Measurements from ENCODE around the gene NACC1.
"Not testable (repeated sequence)": the region's sequence is repeated elsewhere in the genome, so short reads cannot be mapped to it uniquely, and the experiment has no call there.

Gene NACC1

GRCh38 chr19:13181747-13182388 is 63.8 kb downstream of the NACC1 start:
- no peak for TF ChIP-seq EZH2phosphoT487 (IDR thresholded peaks at IDR 0.05; ENCODE audit: borderline replicate concordance)
- no peak for TF ChIP-seq CTCF (conservative IDR thresholded peaks at IDR 0.05; ENCODE audit: low read length)
- Histone ChIP-seq H3K9me2 (replicated peaks; ENCODE audit: low read depth, low read length) (no peaks in the 10 kb centered on the region), H3F3A (ENCODE audit: low read depth) (no peaks in the 10 kb centered on the region), H3K9ac (ENCODE audit: low read depth, low read length, poor library complexity, severe bottlenecking) (peak overlapping the region; percentile 21), H3K79me2 (ENCODE audit: insufficient read depth, low read length) (no peaks in the 10 kb centered on the region), H2AFZ (ENCODE audit: low read length) (peak overlapping the region; percentile 83; the same call in 1 of the 2 replicates), H3K4me3 (ENCODE audit: low read length, poor library complexity, severe bottlenecking) (no peak overlapping the region), H3K9me3 (ENCODE audit: insufficient read depth, low read depth, low read length) (no peaks in the 10 kb centered on the region), H3K4me2 (ENCODE audit: low read depth, low read length, poor library complexity, severe bottlenecking) (peak overlapping the region; percentile 57), H4K20me1 (ENCODE audit: insufficient read depth, low read length, poor library complexity, severe bottlenecking) (no peaks in the 10 kb centered on the region), H3K4me1 (ENCODE audit: insufficient read depth, low read length, poor library complexity, severe bottlenecking) (peaks cover 11% of the 10 kb centered on the region), H3K27me3 (ENCODE audit: insufficient read depth, low read length, poor library complexity, severe bottlenecking) (no peaks in the 10 kb centered on the region), H3K36me3 (ENCODE audit: insufficient read depth, low read length) (no peaks in the 10 kb centered on the region)

DNA sequence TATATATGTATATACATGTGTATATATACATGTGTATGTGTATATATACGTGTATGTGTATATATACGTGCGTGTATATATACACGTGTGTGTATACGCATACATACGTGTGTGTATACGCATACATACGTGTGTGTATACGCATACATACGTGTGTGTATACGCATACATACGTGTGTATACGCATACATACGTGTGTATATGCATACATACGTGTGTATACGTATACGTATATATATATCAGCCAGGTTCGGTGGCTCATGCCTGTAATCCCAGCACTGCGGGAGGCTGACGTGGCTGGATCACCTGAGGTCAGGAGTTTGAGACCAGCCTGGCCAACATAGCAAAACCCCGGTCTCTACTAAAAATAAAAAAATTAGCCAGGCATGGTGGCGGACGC is 66.9 kb downstream of the NACC1 start:
- H3K4me1 ChIP-seq (ENCODE audit: insufficient read depth, low read length, poor library complexity, severe bottlenecking), result peaks cover 15% of the 10 kb centered on the region
- H2AFZ ChIP-seq (ENCODE audit: low read length); H3K4me2 ChIP-seq (ENCODE audit: low read depth, low read length, poor library complexity, severe bottlenecking); H3K9me3 ChIP-seq (ENCODE audit: insufficient read depth, low read depth, low read length); H3K9me2 ChIP-seq (replicated peaks; ENCODE audit: low read depth, low read length); H3K9ac ChIP-seq (ENCODE audit: low read depth, low read length, poor library complexity, severe bottlenecking); H3K79me2 ChIP-seq (ENCODE audit: insufficient read depth, low read length); H3F3A ChIP-seq (ENCODE audit: low read depth); H4K20me1 ChIP-seq (ENCODE audit: insufficient read depth, low read length, poor library complexity, severe bottlenecking); H3K27me3 ChIP-seq (ENCODE audit: insufficient read depth, low read length, poor library complexity, severe bottlenecking); H3K4me3 ChIP-seq (ENCODE audit: low read length, poor library complexity, severe bottlenecking); H3K36me3 ChIP-seq (ENCODE audit: insufficient read depth, low read length): not testable (repeated sequence)

GRCh38 chr19:13185763-13186657 is 67.9 kb downstream of the NACC1 start:
- H3K4me2 ChIP-seq (ENCODE audit: low read depth, low read length, poor library complexity, severe bottlenecking); H3K9ac ChIP-seq (ENCODE audit: low read depth, low read length, poor library complexity, severe bottlenecking); H4K20me1 ChIP-seq (ENCODE audit: insufficient read depth, low read length, poor library complexity, severe bottlenecking); H3K4me3 ChIP-seq (ENCODE audit: low read length, poor library complexity, severe bottlenecking); H3K27me3 ChIP-seq (ENCODE audit: insufficient read depth, low read length, poor library complexity, severe bottlenecking); H3K9me2 ChIP-seq (replicated peaks; ENCODE audit: low read depth, low read length); H3K9me3 ChIP-seq (ENCODE audit: insufficient read depth, low read depth, low read length); H3F3A ChIP-seq (ENCODE audit: low read depth); H3K36me3 ChIP-seq (ENCODE audit: insufficient read depth, low read length); H2AFZ ChIP-seq (ENCODE audit: low read length); H3K79me2 ChIP-seq (ENCODE audit: insufficient read depth, low read length): not testable (repeated sequence)
- peaks cover 11% of the 10 kb centered on the region for H3K4me1 ChIP-seq (ENCODE audit: insufficient read depth, low read length, poor library complexity, severe bottlenecking)

GRCh38 chr19:13186688-13187087 is 68.6 kb downstream of the NACC1 start:
- not testable (repeated sequence) for H3K4me1 ChIP-seq (ENCODE audit: insufficient read depth, low read length, poor library complexity, severe bottlenecking); H4K20me1 ChIP-seq (ENCODE audit: insufficient read depth, low read length, poor library complexity, severe bottlenecking); H3K27me3 ChIP-seq (ENCODE audit: insufficient read depth, low read length, poor library complexity, severe bottlenecking)

More at GRCh38 chr19:13186688-13187087, 68.6 kb downstream of the NACC1 start:
- not testable (repeated sequence) for H3F3A ChIP-seq (ENCODE audit: low read depth); H3K9ac ChIP-seq (ENCODE audit: low read depth, low read length, poor library complexity, severe bottlenecking); H3K4me2 ChIP-seq (ENCODE audit: low read depth, low read length, poor library complexity, severe bottlenecking); H3K9me2 ChIP-seq (replicated peaks; ENCODE audit: low read depth, low read length); H3K4me3 ChIP-seq (ENCODE audit: low read length, poor library complexity, severe bottlenecking); H2AFZ ChIP-seq (ENCODE audit: low read length); H3K9me3 ChIP-seq (ENCODE audit: insufficient read depth, low read depth, low read length); H3K79me2 ChIP-seq (ENCODE audit: insufficient read depth, low read length); H3K36me3 ChIP-seq (ENCODE audit: insufficient read depth, low read length)

Data from Loucy (cell line).